H4 (cell line): Measurements from ENCODE around the gene CLBA1. TPM values are rescaled to one million over a fixed set of nuclear protein-coding genes. Genes with fewer than 3 reads are reported as not detected.

Experiments used
- total RNA-seq: library from RNA; depleted of rRNA; stranded (reverse); fragments of >200 nt; shearing (Covaris generic); gene quantifications from 2 replicates; pipeline ENCODE4 v1.2.3, GENCODE V29; 2014; rRNA removed

The CLBA1 gene
- total RNA-seq, 1 experiment from 2014 or later: 4.4 TPM

Other genes with a start within 250 kb of the CLBA1 start
- 286 and 381 TPM in 2 replicates for gene SIVA1, start 232.6 kb upstream of the CLBA1 start, total RNA-seq
- gene AKT1, start 190.0 kb upstream of the CLBA1 start, total RNA-seq: 86.5 and 127 TPM in 2 replicates
- gene ZBTB42, start 184.7 kb upstream of the CLBA1 start, total RNA-seq: 0.83 and 2.9 TPM in 2 replicates
- gene CEP170B, start 120.5 kb upstream of the CLBA1 start, total RNA-seq: 3.5 and 5.2 TPM in 2 replicates
- not detected in 2 replicates for gene PLD4, start 60.9 kb upstream of the CLBA1 start, total RNA-seq
- gene AHNAK2, start 7.4 kb upstream of the CLBA1 start, total RNA-seq: 4.4 and 5.2 TPM in 2 replicates
- gene CDCA4, start 35.3 kb downstream of the CLBA1 start, total RNA-seq: 42.8 and 46.1 TPM in 2 replicates
- gene GPR132, start 79.6 kb downstream of the CLBA1 start, total RNA-seq: 0.10 TPM in 1 of 2 replicates, not detected in the other
- gene JAG2, start 183.0 kb downstream of the CLBA1 start, total RNA-seq: 0.48 TPM in 1 of 2 replicates, not detected in the other
- gene NUDT14, start 195.5 kb downstream of the CLBA1 start, total RNA-seq: 18.0 and 19.8 TPM in 2 replicates